Keratinocyte (primary cell): Measurements from ENCODE around the gene CCDC171. TPM values are rescaled to one million over a fixed set of nuclear protein-coding genes. Genes with fewer than 3 reads are reported as not detected.

Experiments
- DNase-seq: peaks from one replicate; pipeline ENCODE4 v3.0.0-alpha.2; 2011; ENCODE audit warnings: low read depth, missing footprints, low spot score
- FAIRE-seq: peaks from 2 replicates; lab custom pipeline; 2011; peaks lifted over from hg19 to GRCh38; lab: Jason Lieb, UNC
- H2AFZ ChIP-seq: 2 replicates; pipeline ENCODE4 v1.6.0; 2012; ENCODE audit warnings: low read length, control low read depth, inconsistent platforms; ENCODE audit not compliant: control insufficient read depth
- H3K27ac ChIP-seq: 2 replicates; pipeline ENCODE4 v1.5.1; 2011; ENCODE audit warnings: low read length; ENCODE audit not compliant: control insufficient read depth, insufficient read depth
- H3K27me3 ChIP-seq: 3 replicates; pipeline ENCODE4 v1.6.0; 2011; ENCODE audit warnings: low read length; ENCODE audit not compliant: control insufficient read depth, insufficient read depth; ENCODE audit errors: extremely low read depth
- H3K36me3 ChIP-seq, 2 experiments: 2 replicates in 1 of 2; 3 replicates in 1 of 2; pipeline ENCODE4 v1.5.1; 2011; ENCODE audit warnings: low read length in 2 of 2, mild to moderate bottlenecking in 1 of 2; ENCODE audit not compliant: control insufficient read depth in 2 of 2, insufficient read depth in 2 of 2; ENCODE audit errors: extremely low read depth in 1 of 2
- H3K4me1 ChIP-seq: 3 replicates; pipeline ENCODE4 v1.5.1; 2011; ENCODE audit warnings: low read length; ENCODE audit not compliant: control insufficient read depth, insufficient read depth; ENCODE audit errors: extremely low read depth
- H3K4me2 ChIP-seq: 3 replicates; pipeline ENCODE4 v1.6.0; 2011; ENCODE audit warnings: low read depth, low read length; ENCODE audit not compliant: control insufficient read depth, insufficient read depth; ENCODE audit errors: extremely low read depth
- H3K4me3 ChIP-seq, 3 experiments: fragments of 200-600 bp in 1 of 3; sonication (generic) in 1 of 3; 2 replicates in 2 of 3; 3 replicates in 1 of 3; pipeline ENCODE4 v1.5.1; 2011 to 2016; ENCODE audit warnings: low read length in 3 of 3, mild to moderate bottlenecking in 3 of 3, control low read depth in 2 of 3, inconsistent platforms in 1 of 3, low read depth in 1 of 3, mixed read lengths in 1 of 3, mixed run types in 1 of 3, moderate library complexity in 1 of 3; ENCODE audit not compliant: control insufficient read depth in 2 of 3, insufficient read depth in 2 of 3; ENCODE audit errors: extremely low read depth in 1 of 3
- H3K79me2 ChIP-seq: 2 replicates; pipeline ENCODE4 v1.6.0; 2012; ENCODE audit warnings: low read length; ENCODE audit not compliant: control insufficient read depth, insufficient read depth
- H3K9ac ChIP-seq: 3 replicates; pipeline ENCODE4 v1.6.0; 2011; ENCODE audit warnings: low read length; ENCODE audit not compliant: control insufficient read depth, insufficient read depth; ENCODE audit errors: extremely low read depth
- H3K9me1 ChIP-seq: 3 replicates; pipeline ENCODE4 v1.6.0; 2011; ENCODE audit warnings: low read length; ENCODE audit not compliant: control insufficient read depth, insufficient read depth; ENCODE audit errors: extremely low read depth
- H3K9me3 ChIP-seq: 2 replicates; pipeline ENCODE4 v1.5.1; 2012; ENCODE audit warnings: low read depth, low read length; ENCODE audit not compliant: control insufficient read depth
- H4K20me1 ChIP-seq: 3 replicates; pipeline ENCODE4 v1.6.0; 2011; ENCODE audit warnings: low read length; ENCODE audit not compliant: control insufficient read depth, insufficient read depth; ENCODE audit errors: extremely low read depth
- CTCF ChIP-seq, 3 experiments: IDR thresholded peaks in 1 of 3; conservative IDR thresholded peaks in 1 of 3; optimal IDR thresholded peaks in 1 of 3; 2 replicates in 2 of 3; 3 replicates in 1 of 3; pipeline versions ENCODE3 to v1.5.1; 2011; ENCODE audit warnings: low read length in 3 of 3, mild to moderate bottlenecking in 3 of 3, moderate library complexity in 2 of 3, control low read depth in 1 of 3, inconsistent platforms in 1 of 3; ENCODE audit not compliant: insufficient read depth in 2 of 3; ENCODE audit errors: extremely low read depth in 1 of 3
- EZH2 ChIP-seq: IDR thresholded peaks from one replicate; pipeline ENCODE4 v1.6.1; 2012; ENCODE audit warnings: inconsistent platforms, mild to moderate bottlenecking, low read length, moderate library complexity
- dilution Hi-C: fragments of 300-500 bp; cut with MboI; formaldehyde crosslinking; loops from one replicate; pipeline ENCODE4 v1.7.0; 2020; ENCODE audit warnings: low sequenced_read_pairs; ENCODE audit not compliant: extremely low pct_ligation_motif_present
- polyA plus RNA-seq, 5 experiments: library from polyadenylated mRNA; depleted of rRNA in 3 of 5; stranded (reverse) in 3 of 5; stranded (forward) in 1 of 5; unstranded in 1 of 5; fragments of >200 nt; gene quantifications; 1 replicate in 1 of 5; 2 replicates in 3 of 5; 3 replicates in 1 of 5; pipeline versions ENCODE4 v1.2.1 to v1.2.3, GENCODE V29; 2011 to 2012; ENCODE audit warnings: missing spikeins in 2 of 5, low read depth in 1 of 5, low replicate concordance in 1 of 5

CCDC171 gene
- polyA plus RNA-seq, 1 donor (not counting 4 experiments of a cell fraction or from before 2014, with no cell fraction given), result 0.46 TPM

DNA sequence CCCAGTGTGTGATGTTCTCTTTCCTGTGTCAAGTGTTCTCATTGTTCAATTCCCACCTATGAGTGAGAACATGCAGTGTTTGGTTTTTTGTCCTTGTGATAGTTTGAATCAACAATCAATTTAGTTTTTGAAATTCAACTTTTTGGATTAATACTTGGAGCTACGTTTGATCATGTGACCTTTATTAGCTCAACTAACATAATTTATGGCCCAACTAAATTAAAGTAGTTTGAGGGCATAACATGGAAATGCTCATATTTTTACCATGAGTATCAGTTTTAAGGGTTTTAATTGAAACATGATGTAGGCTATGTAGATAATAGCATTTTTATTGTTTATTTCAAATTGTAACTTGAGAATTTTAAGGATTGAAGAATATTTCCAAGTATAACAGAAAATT, 168.0 kb downstream of the CCDC171 start:
- Histone ChIP-seq H3K4me2 (no peak overlapping the region), H4K20me1 (no peaks in the 10 kb centered on the region), H3K36me3 (no peaks in the 10 kb centered on the region), H3K9ac (no peak overlapping the region), H3K27me3 (no peaks in the 10 kb centered on the region), H3K79me2 (no peaks in the 10 kb centered on the region), H3K9me1 (no peaks in the 10 kb centered on the region), H3K9me3 (no peaks in the 10 kb centered on the region), H3K4me1 (no peaks in the 10 kb centered on the region), H2AFZ (no peak overlapping the region), H3K4me3 (no peak overlapping the region), H3K27ac (no peak overlapping the region)
- TF ChIP-seq CTCF (optimal IDR thresholded peaks at IDR 0.05 in 1 of 3, IDR thresholded peaks at IDR 0.05 in 1 of 3, conservative IDR thresholded peaks at IDR 0.05 in 1 of 3; ENCODE audit: extremely low read depth in 1 of 3, insufficient read depth in 2 of 3, low read length in 3 of 3) (no peak), EZH2 (no peak)
- dilution Hi-C loops, result no loop called here
- DNase-seq (no peak), FAIRE-seq (no peak)

DNA sequence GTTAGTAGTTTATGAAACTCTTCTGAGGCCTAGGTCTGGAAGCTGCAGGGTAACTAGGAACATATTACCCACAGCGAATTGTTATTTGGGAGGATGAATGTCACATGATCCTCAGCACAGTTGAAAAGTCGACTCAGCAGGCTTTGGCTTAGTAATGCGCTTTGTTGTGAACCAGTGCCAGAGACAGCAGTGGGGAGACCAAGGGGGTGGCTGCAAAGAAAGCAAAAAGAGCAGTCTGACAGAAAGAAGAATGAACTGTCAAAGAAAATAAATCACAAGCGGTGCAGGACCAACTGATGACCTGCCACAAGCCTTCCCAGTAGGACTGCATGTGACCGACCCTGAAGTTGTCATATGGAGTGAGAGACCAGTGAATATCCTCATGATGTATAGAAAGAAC, 170.0 kb downstream of the CCDC171 start:
- Histone ChIP-seq H3K79me2 (no peaks in the 10 kb centered on the region), H2AFZ (no peak overlapping the region), H3K9ac (no peak overlapping the region), H4K20me1 (no peaks in the 10 kb centered on the region), H3K36me3 (no peaks in the 10 kb centered on the region), H3K27me3 (no peaks in the 10 kb centered on the region), H3K4me2 (no peak overlapping the region), H3K4me1 (no peaks in the 10 kb centered on the region), H3K4me3 (no peak overlapping the region), H3K9me3 (no peaks in the 10 kb centered on the region), H3K9me1 (no peaks in the 10 kb centered on the region), H3K27ac (no peak overlapping the region)
- no peak for FAIRE-seq
- no peak for DNase-seq
- dilution Hi-C loops, result no loop called here
- TF ChIP-seq EZH2, result no peak
- TF ChIP-seq CTCF (optimal IDR thresholded peaks at IDR 0.05 in 1 of 3, IDR thresholded peaks at IDR 0.05 in 1 of 3, conservative IDR thresholded peaks at IDR 0.05 in 1 of 3; ENCODE audit: extremely low read depth in 1 of 3, insufficient read depth in 2 of 3, low read length in 3 of 3), result no peak
